ENCODE data around the gene DPEP3.

- TF ChIP-seq CTCF (IDR thresholded peaks at IDR 0.05) (no peak), POLR2A (IDR thresholded peaks at IDR 0.05) (no peak), POLR2AphosphoS5 (IDR thresholded peaks at IDR 0.05) (no peak), EP300 (IDR thresholded peaks at IDR 0.05) (no peak)
These were observed 38.9 kb upstream of the DPEP3 start for GRCh38 chr16:68019167-68019680.

Data from stomach (tissue), 4 donors.